HG03108 (cell line): Measurements from ENCODE around the gene RABGGTA.

Source experiments
- ATAC-seq: cut with Tn5 transposase; IDR thresholded peaks from one replicate; pipeline ENCODE4 v1.9.1; 2021; ENCODE audit warnings: moderate library complexity; ENCODE audit not compliant: unreplicated experiment

The RABGGTA gene

DNA sequence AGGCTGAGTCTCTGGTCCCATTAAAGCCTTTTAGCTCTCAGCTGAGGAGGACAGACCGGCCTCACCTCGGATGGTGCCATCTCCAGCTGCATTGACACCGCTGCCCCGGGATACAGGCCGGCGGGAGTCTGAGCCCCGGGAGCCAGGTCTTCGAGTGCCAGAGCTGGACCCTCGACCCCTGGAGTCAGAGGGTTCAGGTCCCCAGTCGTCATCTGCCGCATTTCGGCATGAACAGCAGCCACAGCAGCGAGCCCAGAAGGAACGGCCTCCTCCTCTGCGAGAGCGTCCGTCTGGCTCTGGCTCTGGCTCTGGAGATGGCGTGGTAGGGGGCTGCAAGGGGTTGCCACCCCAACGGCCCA lies 9.4 kb downstream of the RABGGTA start:
- ATAC-seq: no peak

DNA sequence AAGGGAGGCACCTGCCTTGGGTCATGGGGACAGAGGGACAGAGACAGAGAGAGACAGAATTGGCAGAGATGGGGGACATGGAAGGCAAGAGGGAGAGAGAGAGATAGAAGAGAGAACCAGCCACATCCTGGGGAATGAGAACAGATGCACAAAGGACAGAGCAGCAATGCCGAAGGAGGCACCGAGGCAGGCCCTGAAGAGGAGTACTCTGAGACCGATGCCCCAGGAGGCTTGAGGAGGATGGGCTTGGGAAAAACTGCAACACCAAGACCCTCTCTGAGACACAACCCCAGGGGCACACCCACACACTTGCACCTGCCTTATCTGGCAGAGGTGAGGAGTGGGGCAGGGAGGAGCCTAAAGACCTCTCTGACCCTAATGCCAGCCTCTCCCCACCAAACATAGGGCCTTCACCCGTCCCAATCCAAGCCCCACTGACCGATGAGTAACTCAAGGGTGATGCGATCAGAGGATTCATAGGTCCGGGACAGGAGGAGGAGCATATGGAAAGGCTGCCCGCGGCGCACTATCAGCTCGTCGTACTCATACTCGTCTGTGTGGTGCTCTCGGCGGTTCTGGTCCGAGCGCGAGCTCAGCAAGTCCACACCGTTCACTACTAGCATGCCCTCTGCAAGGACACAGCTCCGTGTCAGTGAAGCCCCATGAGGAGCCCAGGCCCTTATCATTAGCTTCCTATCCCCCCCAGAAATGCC lies 10.0 kb downstream of the RABGGTA start:
- ATAC-seq: no peak

DNA sequence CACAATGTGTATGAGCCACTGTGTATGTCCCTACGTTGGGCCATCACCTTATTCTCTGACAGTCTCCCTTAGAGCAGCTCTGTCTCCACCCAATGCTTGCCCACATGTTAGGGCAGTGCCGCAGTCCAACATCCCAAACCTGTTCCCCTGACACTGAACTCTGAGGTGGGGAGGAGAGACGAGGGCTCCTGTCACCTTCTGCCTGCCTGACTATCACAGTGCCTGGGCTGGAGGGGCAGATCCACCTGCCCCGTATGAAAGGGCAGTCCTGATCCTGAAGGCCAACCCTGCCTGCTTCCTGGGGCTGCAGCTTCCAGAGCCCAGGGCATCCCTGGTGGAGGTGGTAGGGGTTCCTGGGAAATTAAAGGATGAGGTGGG lies 10.6 kb downstream of the RABGGTA start:
- ATAC-seq: no peak

DNA sequence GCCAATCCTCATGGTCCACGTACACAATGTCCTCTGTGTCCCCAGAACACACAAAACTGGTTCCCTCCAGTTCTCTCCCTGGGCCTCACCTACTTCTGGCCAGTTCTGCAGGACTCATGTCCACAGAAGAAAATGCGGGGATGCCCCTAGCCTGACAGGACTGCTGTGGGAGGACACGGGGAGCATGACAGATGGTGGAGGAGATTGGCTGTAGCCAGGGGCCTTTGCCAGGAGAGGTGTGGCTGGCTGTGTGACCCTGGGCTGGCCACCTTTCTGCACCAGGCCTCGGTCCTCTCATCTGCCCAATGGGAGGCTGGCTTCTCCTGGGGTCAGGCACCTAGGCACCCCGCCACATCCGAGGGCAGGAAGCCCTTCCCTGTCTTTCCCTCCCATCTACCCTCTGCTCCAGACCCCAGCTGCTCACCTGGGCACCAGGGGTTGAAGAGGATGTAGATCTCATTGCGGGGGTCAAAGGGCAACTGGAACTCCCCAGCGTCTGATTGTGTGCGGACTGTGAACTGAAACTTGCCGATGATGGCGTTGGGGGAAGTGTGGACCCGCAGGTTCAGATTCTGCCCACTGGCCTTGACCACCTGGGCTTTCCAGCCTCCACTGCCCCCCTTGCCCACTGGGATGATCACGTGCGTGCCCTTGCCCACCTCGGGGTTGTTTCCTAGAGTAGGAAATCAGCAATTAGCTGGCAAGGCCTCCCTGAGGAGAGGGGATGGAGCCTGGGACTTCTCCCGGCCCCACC lies 11.2 kb downstream of the RABGGTA start:
- no peak for ATAC-seq

DNA sequence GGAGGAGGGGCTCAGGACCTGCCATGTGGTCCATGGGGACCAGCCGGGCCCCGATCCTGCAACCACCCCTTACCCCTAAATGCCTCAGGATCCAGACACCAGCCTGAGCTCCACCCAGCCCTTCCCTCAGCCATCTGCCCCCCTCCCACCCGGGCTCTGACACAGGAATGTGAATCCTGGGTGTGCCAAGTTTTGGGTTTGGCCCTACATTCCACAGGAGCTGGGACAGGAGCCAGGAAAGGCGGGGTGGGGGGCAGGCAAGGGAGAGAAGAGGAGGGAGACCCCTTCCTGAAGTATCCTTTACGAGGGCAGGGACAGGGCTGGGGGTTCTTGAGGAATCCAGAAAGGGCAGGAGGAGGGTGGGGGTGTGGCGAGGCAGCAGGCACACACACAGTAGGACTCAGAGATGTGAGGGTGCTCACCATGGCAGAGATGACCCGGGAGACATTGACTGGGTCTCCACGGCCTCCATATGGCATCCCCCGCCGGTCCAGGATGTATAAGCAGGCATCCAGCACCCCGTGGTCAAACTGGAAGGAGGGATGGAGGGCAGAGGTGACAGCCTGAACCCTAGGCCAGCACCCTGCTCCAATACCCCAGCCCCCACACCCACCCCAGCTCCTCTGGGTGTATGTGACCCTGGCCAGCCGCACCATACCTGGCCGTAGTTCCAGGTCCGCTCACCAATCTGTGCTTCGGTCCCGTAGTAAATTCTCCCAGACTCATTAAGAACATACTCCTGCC lies 11.9 kb downstream of the RABGGTA start:
- no peak for ATAC-seq

DNA sequence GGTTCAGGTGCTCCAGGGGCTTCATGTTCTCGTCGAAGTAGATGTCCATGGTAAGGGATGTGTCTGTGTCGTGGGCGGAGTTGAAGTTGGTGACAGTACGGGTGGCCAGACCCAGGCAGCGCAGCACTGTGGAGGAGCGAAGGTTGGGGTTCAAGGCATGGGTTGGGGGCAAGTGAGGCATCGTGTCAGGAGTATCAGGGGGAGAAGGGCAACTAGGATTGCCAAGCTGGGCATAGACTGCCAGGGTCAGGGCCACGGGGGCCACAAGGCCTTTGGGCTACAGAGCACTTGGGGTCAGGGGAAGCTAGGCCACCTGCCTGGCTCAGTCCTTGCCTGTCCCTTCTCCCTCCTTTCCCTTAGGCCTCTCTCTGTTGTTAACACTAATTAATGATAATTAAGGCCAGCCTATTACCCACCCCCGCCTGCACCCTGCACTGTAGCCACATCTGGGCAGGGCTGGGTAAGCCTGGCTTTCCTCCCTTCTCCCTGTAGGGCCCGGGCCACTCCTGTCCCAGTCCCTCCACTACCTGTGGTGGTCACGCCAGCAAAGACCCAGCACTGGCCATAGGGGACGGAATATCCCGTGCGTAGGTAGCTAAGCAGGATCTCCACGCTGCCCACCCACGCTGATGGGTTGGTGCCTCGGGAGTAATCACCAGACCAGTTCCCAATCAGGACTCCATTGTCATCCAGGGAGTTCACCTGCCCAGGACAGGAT lies 12.7 kb downstream of the RABGGTA start:
- no peak for ATAC-seq

DNA sequence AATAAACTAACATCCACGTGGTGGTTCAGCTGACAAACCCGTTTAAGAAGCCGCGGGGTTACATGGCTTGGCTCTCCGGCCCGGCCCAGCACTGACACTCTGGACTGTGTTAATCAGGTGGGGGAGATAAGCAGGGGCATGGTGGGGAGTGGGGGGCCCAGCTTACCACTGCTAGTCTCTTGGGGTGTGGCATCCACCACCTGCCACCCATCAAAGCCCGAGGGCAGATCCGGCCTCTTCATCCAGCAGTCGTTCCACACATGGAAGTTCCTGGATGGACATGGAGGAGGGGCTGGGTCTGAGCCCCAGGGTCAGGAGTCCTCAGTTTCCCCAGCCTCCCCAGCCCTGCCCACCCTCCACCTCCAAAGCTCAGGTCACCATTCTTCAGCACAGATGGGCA lies 13.3 kb downstream of the RABGGTA start:
- ATAC-seq: no peak

DNA sequence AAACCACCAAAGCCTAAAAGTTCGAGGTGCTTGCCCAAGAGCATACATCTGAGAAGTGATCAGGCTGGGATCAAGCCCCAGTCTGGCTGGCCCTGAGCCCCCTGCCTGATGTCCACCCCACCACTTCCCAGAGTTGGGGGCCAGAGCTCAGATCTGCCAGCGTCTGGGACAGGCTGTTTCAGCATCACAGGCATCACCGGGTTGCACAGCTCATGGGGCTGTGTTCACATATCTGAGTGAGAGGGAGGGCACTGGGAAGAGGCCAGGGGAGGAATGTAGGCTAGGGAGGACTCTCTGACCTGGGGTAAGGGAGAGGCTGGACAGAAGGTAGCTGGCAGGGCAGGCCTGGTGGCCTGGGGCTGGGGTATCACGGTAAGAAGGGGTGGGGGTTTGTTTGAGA lies 14.4 kb downstream of the RABGGTA start:
- ATAC-seq: no peak

DNA sequence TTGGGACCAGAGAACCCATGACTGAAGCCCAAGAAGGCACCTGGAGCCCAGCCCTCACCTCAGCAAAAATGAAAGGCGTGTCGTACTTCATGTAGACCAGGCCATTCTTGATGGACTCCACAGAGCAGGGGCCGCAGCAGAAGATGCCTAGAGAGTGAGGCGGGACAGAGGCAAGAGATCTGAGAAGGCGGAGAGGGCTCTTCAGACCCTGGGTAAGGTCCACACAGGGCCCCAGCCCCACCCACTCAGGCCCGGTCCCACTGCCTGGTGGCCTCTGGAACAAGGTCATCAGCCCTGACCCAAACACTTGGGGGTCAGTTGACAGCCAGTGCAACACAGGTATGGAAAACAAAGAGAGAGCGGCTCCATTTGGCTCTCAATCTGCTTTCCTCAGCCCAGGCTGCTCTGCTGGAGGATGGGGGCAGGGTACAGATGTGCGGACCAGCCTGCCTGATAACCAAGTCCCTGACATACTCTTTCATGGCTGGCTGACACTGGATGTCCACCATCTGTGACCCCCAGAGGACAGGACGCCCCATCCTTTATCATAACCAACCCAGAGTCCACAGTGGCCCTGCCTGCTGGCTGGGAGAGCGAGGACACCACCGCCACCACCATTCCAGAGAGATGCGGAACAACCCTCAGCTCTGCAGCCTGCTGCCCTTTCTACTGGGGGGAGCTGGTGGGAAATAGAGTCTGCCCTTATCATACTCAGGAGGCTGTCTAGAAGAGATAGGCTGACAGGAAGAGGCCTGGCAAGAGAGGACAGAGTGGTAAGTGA lies 15.3 kb downstream of the RABGGTA start:
- no peak for ATAC-seq

DNA sequence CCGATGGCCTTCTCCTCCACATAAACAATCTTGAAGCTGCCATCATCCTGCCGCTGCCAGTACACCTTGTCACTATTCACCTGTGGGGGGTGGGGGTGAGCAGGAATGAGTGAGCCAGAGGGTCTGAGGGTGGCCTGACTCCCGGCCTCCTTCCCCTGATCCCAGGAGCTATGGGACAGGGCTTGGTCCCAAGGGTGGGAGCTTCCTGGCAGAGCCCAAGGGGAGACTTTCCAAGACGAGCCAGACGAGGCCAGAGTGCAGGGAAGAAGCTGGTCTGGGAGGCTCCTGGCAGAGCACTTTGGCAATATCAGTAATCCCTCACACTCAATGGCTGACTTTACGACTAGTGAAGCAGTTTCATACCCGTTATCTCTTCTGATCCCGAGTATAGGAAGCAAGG lies 16.0 kb downstream of the RABGGTA start:
- no peak for ATAC-seq

DNA sequence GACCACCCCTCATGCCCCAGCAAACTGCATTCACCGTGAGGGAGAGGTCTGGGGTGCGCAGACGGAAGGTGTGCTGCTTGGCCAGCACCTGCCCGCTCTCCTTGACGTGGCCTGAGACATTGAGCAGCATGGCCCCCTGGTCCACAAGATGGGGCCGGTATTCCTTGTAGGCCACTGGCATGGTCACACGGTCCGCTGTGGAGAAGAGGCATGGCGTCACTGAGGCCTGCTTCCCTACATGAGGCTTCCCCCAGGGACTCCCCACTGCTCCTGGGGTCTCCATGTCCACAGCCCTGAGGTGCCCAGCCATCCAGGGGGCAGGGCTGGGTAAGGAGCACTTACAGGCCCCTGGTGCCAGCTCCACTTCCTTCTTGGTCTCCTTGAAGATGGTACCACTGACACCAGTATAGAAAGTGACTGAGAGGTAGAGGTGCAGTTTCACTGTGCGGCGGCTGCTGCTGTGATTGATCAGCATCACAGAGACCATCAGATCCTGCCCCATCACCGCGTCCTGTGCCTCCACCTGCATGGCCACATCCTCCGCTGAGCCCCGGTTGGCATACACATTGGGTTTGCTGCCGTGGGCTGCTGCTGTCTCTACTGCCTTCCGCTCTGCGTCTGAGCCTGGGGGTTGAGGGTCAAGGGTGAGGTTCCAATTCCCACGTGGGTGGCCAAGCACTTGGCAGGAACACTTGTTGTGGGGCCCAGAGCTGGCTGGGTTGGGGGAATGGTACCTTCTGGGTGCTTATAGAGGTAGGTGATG lies 16.6 kb downstream of the RABGGTA start:
- ATAC-seq: no peak

DNA sequence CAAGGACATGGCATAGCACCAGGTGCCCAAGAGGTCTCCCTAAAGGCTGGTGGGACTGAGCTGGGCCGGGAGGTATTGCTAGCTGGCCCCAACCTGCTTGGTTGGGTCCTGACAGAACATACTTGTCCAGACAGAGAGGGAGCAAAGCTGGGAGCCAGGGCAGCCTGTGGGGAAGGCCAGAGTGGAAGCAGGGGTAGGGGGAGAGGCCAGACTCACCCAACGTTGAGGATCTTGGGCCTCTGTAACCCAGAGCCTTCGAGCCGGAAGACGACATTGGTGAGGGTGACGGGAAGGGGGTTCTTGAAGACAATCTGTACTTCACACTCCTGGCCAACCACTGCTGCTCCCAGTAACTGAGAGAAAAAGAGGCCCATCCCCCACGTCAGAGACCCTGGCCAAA lies 17.5 kb downstream of the RABGGTA start:
- no peak for ATAC-seq

DNA sequence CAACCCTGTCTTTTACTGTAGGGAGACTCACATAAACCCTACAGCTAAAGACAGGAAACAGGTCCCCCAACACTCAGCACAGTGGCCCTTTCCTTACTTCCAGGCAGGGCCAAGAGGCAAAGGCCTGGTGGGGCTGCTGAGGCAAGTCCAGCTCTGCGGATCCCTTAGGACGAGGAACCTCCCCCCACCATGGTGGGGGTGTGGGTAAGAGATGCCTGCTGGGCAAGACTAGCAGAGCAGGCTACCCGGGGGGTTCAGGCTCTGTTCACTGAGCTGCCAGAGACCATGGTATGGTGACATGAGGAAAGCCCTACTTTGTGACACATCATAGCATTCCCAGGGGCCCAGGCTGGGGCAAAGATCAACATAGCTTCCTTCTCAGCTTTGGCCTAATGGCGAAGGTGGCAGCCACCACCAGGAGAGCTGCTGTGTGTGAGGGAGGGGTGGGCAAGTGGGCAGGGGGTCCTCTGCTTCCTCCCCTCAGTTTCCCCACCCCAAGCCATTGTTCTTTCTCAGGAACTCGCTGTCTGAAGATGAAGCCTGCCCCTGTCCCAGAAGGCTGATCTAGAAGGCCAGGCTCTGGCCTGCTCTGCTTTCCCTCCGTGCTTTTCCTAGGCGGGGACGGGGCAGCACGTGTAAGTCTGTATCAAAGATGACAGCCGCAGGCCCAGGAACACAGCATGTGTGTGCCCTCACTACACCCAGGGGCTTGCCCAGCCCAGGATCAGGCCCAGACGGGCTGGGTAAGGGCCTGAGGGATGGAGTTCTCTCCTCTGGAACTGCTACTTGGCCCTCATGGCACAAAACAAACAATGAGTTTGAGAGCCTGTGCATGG lies 18.9 kb downstream of the RABGGTA start:
- ATAC-seq: no peak

DNA sequence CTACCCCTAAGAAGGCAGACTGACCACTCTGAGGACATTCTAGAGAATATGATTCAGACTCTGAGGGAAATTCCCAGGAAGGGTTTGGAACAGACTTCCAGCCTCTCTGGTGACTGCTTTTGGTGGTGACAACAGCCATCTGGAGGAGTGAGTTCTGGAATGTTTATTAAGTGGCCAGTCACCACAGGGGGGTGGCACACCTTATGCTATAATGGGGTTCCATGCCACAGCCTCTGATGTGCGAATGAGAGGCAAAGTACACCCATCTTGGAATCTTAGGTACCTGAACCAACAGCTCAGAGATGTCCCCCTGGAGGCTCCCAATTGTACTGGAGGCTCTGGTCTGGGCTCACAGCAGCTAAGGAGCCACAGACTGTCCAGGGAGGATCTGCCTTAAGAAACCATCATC lies 19.5 kb downstream of the RABGGTA start:
- ATAC-seq: no peak

DNA sequence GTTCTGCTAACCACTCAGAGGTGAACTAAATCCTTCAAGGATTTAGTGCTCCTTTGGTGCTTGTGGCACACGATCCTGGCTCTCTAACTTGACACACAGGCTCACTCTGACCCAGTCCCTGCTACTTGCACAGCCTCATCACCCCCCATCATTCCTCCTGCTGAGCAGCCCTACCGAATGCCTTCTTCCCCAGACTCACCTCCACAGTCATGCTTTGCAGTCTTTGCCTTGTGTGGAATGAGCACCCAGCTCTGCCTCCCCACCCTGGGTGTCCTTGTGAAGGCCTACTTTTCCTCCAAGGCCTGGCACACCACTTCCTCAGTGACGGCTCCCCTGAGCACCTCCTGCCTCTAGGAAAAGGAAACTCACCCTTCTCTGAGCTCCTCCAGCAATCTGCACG lies 21.0 kb downstream of the RABGGTA start:
- no peak for ATAC-seq

DNA sequence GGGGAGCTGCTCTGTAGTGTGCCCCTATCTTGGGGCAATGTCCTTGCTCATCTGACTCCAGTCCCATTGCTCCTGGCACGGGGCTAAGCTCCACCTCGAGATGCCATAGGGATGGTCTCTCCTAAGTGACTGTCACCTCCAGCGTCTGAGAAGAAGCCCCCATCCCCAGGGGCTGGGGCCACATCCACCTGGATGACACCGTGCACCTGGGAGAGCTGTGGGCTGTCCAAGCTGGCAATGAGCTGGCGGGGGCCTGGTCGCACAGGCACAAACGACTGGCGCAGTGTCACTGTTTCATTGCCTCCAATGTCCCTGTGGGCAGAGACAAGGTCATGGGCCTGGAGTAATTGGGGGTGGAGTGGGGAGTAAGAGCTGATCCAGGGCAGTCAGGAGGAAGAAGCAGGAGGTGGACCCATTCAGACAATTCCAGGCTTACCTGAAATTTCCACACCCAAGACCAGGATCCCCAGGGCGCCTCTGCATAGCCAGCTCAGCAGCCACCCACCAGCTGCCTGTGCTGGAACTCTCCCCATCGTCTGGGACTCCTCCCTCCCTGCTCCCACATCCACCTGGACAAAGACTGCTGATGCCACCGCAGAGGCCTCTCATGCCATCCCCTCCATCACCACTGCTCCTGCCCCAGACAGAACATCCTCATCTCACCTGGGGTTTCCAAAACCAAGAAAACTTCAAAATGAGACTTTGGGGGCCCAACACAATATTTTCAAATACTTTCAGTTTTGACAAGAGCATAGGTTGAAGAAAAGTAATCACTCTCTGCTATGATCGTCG lies 22.0 kb downstream of the RABGGTA start:
- no peak for ATAC-seq

DNA sequence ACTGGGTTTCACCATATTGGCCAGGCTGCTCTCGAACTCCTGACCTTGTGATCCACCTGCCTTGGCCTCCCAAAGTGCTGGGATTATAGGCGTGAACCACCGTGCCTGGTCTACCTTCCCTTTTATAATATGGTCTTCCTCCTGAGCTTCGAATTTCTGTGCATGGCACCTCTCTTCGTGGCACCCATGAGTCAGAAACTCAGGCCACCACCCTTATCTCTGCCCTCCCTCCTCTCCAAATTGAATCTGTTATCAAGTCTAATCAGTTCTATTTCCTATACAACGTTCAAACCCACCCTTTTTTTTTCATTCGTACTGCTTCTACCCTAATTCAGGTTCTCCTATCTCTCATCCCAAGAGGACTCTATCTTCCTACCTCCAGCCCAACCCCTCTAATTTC lies 24.0 kb downstream of the RABGGTA start:
- ATAC-seq: no peak

DNA sequence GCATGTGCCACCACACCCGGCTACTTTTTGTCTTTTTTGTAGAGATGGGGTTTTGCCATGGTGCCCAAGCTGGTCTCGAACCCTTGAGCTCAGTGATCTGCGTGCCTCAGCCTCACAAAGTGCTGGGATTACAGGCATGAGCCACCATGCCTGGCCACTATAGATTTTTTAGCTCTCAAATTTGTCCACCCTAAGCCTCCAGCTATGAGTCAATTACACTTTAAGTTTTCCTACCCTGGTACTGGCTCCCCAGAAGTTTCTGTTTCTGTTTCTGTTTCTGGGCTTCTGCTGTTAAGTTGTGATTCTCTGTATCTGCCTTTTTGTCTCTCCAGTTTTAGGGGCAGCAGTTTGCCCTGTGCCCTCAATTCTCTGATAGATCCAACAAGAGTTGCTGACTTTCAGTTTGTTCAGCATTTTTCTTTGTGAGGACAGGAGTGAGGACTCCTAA lies 24.6 kb downstream of the RABGGTA start:
- ATAC-seq: no peak
